IMR-90 (cell line): ENCODE data around the gene ST3GAL4. TPM values are rescaled to one million over a fixed set of nuclear protein-coding genes. Genes with fewer than 3 reads are reported as not detected.
A peak's percentile ranks its signal among the peaks of the same experiment; 100 is the strongest.

Source experiments
- ATAC-seq: fragments of 200-7000 bp; cut with Tn5 transposase; 2 replicates; pipeline ENCODE4 v1.9.1; 2020; ENCODE audit warnings: low read depth, mild to moderate bottlenecking, moderate library complexity
- BruUV-seq: library from RNA; stranded (reverse); fragments of 400-500 nt; replicated peaks from 2 replicates; lab custom pipeline; 2021; lab: Mats Ljungman, UMichigan
- CTCF ChIA-PET: fragments of 300-600 bp; formaldehyde crosslinking; extraction: SDS; loops from one replicate; lab custom pipeline; 2021; ENCODE audit warnings: antibody characterized with exemption; lab: Yijun Ruan, JAX
- POLR2A ChIA-PET: fragments of 300-600 bp; sonication (Branson Sonifier 250); formaldehyde crosslinking; loops from one replicate; lab custom pipeline; 2022; ENCODE audit warnings: antibody characterized with exemption; ENCODE audit not compliant: unreplicated experiment; lab: Charles Lee
- DNase-seq: peaks from one replicate; pipeline ENCODE4 v3.0.0; 2013
- H2AFZ ChIP-seq: replicated peaks from 2 replicates; pipeline ENCODE3; 2013; ENCODE audit warnings: low read length, mild to moderate bottlenecking; ENCODE audit not compliant: poor library complexity
- H2AK5ac ChIP-seq: 2 replicates; pipeline ENCODE4 v1.6.1; 2013; ENCODE audit warnings: low read depth, low read length, inconsistent platforms
- H2AK9ac ChIP-seq: replicated peaks from 2 replicates; pipeline ENCODE3; 2013; ENCODE audit warnings: mild to moderate bottlenecking, low read depth, low read length, moderate library complexity; ENCODE audit not compliant: poor library complexity
- H2BK120ac ChIP-seq: 2 replicates; pipeline ENCODE4 v1.6.1; 2013; ENCODE audit warnings: low read depth, low read length, inconsistent platforms
- H2BK15ac ChIP-seq: 3 replicates; pipeline ENCODE4 v1.6.1; 2013; ENCODE audit warnings: low read depth, low read length, inconsistent platforms
- H2BK20ac ChIP-seq: 2 replicates; pipeline ENCODE4 v1.6.1; 2013; ENCODE audit warnings: low read depth, mild to moderate bottlenecking, inconsistent platforms, low read length, moderate library complexity
- H2BK5ac ChIP-seq: 2 replicates; pipeline ENCODE4 v1.6.1; 2013; ENCODE audit warnings: mild to moderate bottlenecking, low read depth, low read length, inconsistent platforms; ENCODE audit not compliant: poor library complexity, severe bottlenecking
- H3K14ac ChIP-seq: replicated peaks from 2 replicates; pipeline ENCODE4 v1.6.1; 2013; ENCODE audit warnings: low read depth, low read length, inconsistent platforms
- H3K18ac ChIP-seq: 2 replicates; pipeline ENCODE4 v1.6.1; 2013; ENCODE audit warnings: low read depth, low read length, control low read depth
- H3K23ac ChIP-seq: 2 replicates; pipeline ENCODE4 v1.6.1; 2013; ENCODE audit warnings: low read depth, low read length, inconsistent platforms
- H3K27ac ChIP-seq: 2 replicates; pipeline ENCODE4 v1.5.1; 2013; ENCODE audit warnings: mild to moderate bottlenecking, control low read depth, low read length; ENCODE audit not compliant: insufficient read depth
- H3K27me3 ChIP-seq: 2 replicates; pipeline ENCODE4 v1.6.1; 2013; ENCODE audit warnings: low read length; ENCODE audit not compliant: control insufficient read depth, insufficient read depth
- H3K36me3 ChIP-seq: 2 replicates; pipeline ENCODE4 v1.6.1; 2013; ENCODE audit warnings: low read length, mixed read lengths; ENCODE audit not compliant: control insufficient read depth, insufficient read depth
- H3K4ac ChIP-seq: 2 replicates; pipeline ENCODE4 v1.6.1; 2013; ENCODE audit warnings: low read depth, low read length, inconsistent platforms
- H3K4me1 ChIP-seq: 2 replicates; pipeline ENCODE4 v1.6.1; 2013; ENCODE audit warnings: low read length, mixed read lengths; ENCODE audit not compliant: control insufficient read depth, insufficient read depth
- H3K4me2 ChIP-seq: 2 replicates; pipeline ENCODE4 v1.6.1; 2013; ENCODE audit warnings: low read depth, mild to moderate bottlenecking, control low read depth, low read length, moderate library complexity
- H3K4me3 ChIP-seq: 2 replicates; pipeline ENCODE4 v1.5.1; 2013; ENCODE audit warnings: low read depth, mild to moderate bottlenecking, control low read depth, low read length, moderate library complexity; ENCODE audit not compliant: insufficient read depth
- H3K56ac ChIP-seq: 2 replicates; pipeline ENCODE4 v1.6.1; 2013; ENCODE audit warnings: low read length, inconsistent platforms; ENCODE audit not compliant: insufficient read depth; ENCODE audit errors: extremely low read depth
- H3K79me1 ChIP-seq, 2 experiments: 2 replicates each; pipeline ENCODE4 v1.6.1; 2013; ENCODE audit warnings: low read length in 2 of 2, inconsistent platforms in 1 of 2, low read depth in 1 of 2
- H3K9ac ChIP-seq: 2 replicates; pipeline ENCODE4 v1.6.1; 2013; ENCODE audit warnings: low read depth, low read length, control low read depth
- H3K9me1 ChIP-seq: 2 replicates; pipeline ENCODE4 v1.6.1; 2013; ENCODE audit warnings: low read length, inconsistent platforms; ENCODE audit not compliant: insufficient read depth
- H3K9me3 ChIP-seq: 2 replicates; pipeline ENCODE4 v1.6.1; 2013; ENCODE audit warnings: low read length; ENCODE audit not compliant: control insufficient read depth, insufficient read depth
- H4K20me1 ChIP-seq: 2 replicates; pipeline ENCODE4 v1.6.1; 2013; ENCODE audit warnings: low read length, inconsistent platforms; ENCODE audit not compliant: insufficient read depth
- H4K5ac ChIP-seq: 2 replicates; pipeline ENCODE4 v1.6.1; 2013; ENCODE audit warnings: mild to moderate bottlenecking, low read depth, low read length, control low read depth
- H4K8ac ChIP-seq, 2 experiments: 2 replicates each; pipeline ENCODE4 v1.6.1; 2013; ENCODE audit warnings: low read depth in 2 of 2, low read length in 2 of 2, control low read depth in 1 of 2, inconsistent platforms in 1 of 2
- H4K91ac ChIP-seq: 2 replicates; pipeline ENCODE4 v1.6.1; 2013; ENCODE audit warnings: low read depth, low read length, inconsistent platforms; ENCODE audit not compliant: insufficient read depth
- BHLHE40 ChIP-seq: fragments of 150-350 bp; IDR thresholded peaks from 2 replicates; pipeline ENCODE4 v1.6.1; 2016; ENCODE audit warnings: mild to moderate bottlenecking, low read depth, low read length
- CTCF ChIP-seq: conservative IDR thresholded peaks from 2 replicates; pipeline ENCODE4 v1.5.1; 2012; ENCODE audit warnings: mild to moderate bottlenecking, low read depth, low read length, improper control_type of control experiment
- RAD21 ChIP-seq: IDR thresholded peaks from 2 replicates; pipeline ENCODE4 v1.6.1; 2012; ENCODE audit warnings: low read length, improper control_type of control experiment
- WGBS, 2 experiments: methylation state at CpG; one replicate each; pipeline versions ENCODE4 v1.1.5 to v1.1.7; 2013; ENCODE audit warnings: missing lambda C conversion rate in 2 of 2; ENCODE audit not compliant: insufficient read length in 1 of 2; ENCODE audit errors: extremely low coverage in 2 of 2; 5-methylcytosine and 5-hydroxymethylcytosine counted together
- dilution Hi-C: fragments of 300-500 bp; cut with HindIII; formaldehyde crosslinking; loops from one replicate; pipeline ENCODE4 v1.14.3; 2018; ENCODE audit warnings: low sequenced_read_pairs; ENCODE audit not compliant: unreplicated experiment
- in situ Hi-C: fragments of 300-500 bp; cut with MboI; formaldehyde crosslinking; loops from 3 replicates; pipeline ENCODE4 v1.14.3; 2019; ENCODE audit warnings: low sequenced_read_pairs, inconsistent platforms, mixed read lengths
- intact Hi-C: fragments of 100-400 bp; cut with micrococcal nuclease; formaldehyde crosslinking; loops from 2 replicates; pipeline ENCODE4 v1.10.0; 2022
- polyA plus RNA-seq, 3 experiments: library from polyadenylated mRNA; depleted of rRNA; stranded (reverse); fragments of >200 nt; gene quantifications; 2 replicates each; pipeline ENCODE4 v1.2.3, GENCODE V29; 2012; ENCODE audit warnings: low replicate concordance in 1 of 3
- total RNA-seq: library from RNA; depleted of rRNA; stranded (reverse); fragments of >200 nt; gene quantifications from 2 replicates; pipeline ENCODE4 v1.2.3, GENCODE V29; 2012

The ST3GAL4 gene
- total and polyA plus RNA-seq, 2 of the 4 experiments (the other 2 are of a cell fraction): 17.0 to 19.7 TPM

- Histone ChIP-seq H3K4me1 (peaks cover 12% of the 10 kb centered on the region), H2BK15ac (peak overlapping the region; percentile 79; the same call in 2 of the 3 replicates), H3K9me3 (no peaks in the 10 kb centered on the region), H3K18ac (no peak overlapping the region; the same call in 1 of the 2 replicates), H2AK9ac (peak overlapping the region; percentile 97), H2BK120ac (peak overlapping the region; percentile 96; the same call in 1 of the 2 replicates), H3K56ac (peak overlapping the region; percentile 11; the same call in 1 of the 2 replicates), H2AK5ac (peak overlapping the region; percentile 91; the same call in 1 of the 2 replicates), H4K5ac (no peak overlapping the region), H3K4ac (peak overlapping the region; percentile 93), H3K14ac (no peak overlapping the region), H4K8ac (peak overlapping the region; percentile 44 to 88; a peak in 3 of 4 replicates), H3K79me1 (no peaks in the 10 kb centered on the region), H2BK5ac (peak overlapping the region; percentile 91), H3K27ac (no peak overlapping the region), H3K4me2 (no peak overlapping the region), H4K20me1 (no peaks in the 10 kb centered on the region), H4K91ac (0 out of 2 replicates have a peak overlapping the region, but pooled peaks have one; percentile 0), H3K23ac (0 out of 2 replicates have a peak overlapping the region, but pooled peaks have one; percentile 80), H3K4me3 (no peak overlapping the region), H3K27me3 (no peaks in the 10 kb centered on the region), H2AFZ (peak overlapping the region; percentile 94), H3K9ac (no peak overlapping the region), H3K9me1 (peaks cover 23% of the 10 kb centered on the region), H2BK20ac (0 out of 2 replicates have a peak overlapping the region, but pooled peaks have one; percentile 84), H3K36me3 (no peaks in the 10 kb centered on the region)
- CTCF ChIA-PET: interaction anchor here (1.1 to 2.0 kb wide), 2 partner anchors 9 to 121 kb away, joined by 3 to 14 read pairs; no protein-coding TSS in a partner anchor
- TF ChIP-seq RAD21 (no peak), BHLHE40 (no peak), CTCF (no peak)
- dilution Hi-C loops: no loop called here
- POLR2A ChIA-PET: no interaction called here
- no peak for ATAC-seq
- intact Hi-C loops: no loop called here
- BruUV-seq: no TSS peak
- in situ Hi-C loops: loop anchor here (25.0 kb wide), 2 partner anchors 555 to 1605 kb away; no protein-coding TSS in a partner anchor
- WGBS, 2 experiments: 80% methylated on average over 1 of the region's 6 CpGs; no CpG with 5 or more reads in 1 of the 2 experiments
- no peak for DNase-seq
These were observed 77.0 kb downstream of the ST3GAL4 start for GRCh38 chr11:126432525-126432924.
